GM19395 (cell line): ENCODE measurements around the gene SLC6A3.
"Not testable (repeated sequence)": the region's sequence is repeated elsewhere in the genome, so short reads cannot be mapped to it uniquely, and the experiment has no call there.

Experiments used
- ATAC-seq: cut with Tn5 transposase; IDR thresholded peaks from one replicate; pipeline ENCODE4 v1.9.1; 2021; ENCODE audit warnings: mild to moderate bottlenecking, moderate library complexity; ENCODE audit not compliant: unreplicated experiment

SLC6A3 gene

DNA sequence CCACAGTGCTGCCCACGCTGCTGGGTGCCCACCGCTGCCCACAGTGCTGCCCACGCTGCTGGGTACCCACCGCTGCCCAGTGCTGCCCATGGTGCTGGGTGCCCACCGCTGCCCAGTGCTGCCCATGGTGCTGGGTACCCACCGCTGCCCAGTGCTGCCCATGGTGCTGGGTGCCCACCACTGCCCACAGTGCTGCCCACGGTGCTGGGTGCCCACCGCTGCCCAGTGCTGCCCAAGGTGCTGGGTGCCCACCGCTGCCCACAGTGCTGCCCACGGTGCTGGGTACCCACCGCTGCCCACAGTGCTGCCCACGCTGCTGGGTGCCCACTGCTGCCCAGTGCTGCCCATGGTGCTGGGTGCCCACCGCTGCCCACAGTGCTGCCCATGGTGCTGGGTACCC lies 22.7 kb downstream of the SLC6A3 start:
- not testable (repeated sequence) for ATAC-seq

DNA sequence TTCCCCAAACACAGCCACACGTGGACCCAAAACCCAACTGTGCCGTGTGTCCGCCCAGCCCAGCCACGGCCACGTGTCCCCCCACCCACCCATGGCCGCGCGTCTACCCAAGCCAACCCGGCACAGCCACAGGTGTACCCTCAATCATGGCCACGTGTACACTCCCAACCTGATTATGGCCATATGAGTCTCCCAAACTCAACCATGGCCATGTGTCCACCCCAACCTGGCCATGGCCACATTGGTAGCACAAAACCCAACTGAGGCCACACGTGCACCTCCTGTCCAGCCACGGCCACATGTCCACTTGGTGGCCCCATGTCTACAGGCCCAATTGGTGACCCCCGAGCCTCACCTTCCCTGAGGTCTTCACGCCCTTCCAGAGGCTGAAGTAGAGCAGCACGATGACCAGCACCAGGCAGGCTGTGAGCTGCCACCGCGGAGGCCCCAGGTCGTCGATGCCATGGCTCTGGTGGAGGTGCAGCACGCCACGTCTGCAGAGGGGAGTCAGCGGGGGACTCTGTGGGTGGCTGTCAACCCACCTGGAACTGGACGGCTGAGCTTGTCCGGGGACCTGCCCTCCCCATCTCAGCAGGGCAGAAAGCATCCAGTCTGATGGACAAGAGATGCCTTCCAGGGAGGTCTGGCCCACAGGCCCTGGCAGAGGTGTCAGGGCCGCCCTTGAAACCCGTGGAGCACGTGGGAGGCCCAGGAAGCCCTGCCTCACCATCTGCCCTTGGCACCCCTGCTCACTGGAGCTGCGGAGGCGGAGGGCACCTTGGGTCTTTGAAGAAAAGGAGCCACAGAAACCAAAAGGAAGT lies 23.5 kb downstream of the SLC6A3 start:
- no peak for ATAC-seq

DNA sequence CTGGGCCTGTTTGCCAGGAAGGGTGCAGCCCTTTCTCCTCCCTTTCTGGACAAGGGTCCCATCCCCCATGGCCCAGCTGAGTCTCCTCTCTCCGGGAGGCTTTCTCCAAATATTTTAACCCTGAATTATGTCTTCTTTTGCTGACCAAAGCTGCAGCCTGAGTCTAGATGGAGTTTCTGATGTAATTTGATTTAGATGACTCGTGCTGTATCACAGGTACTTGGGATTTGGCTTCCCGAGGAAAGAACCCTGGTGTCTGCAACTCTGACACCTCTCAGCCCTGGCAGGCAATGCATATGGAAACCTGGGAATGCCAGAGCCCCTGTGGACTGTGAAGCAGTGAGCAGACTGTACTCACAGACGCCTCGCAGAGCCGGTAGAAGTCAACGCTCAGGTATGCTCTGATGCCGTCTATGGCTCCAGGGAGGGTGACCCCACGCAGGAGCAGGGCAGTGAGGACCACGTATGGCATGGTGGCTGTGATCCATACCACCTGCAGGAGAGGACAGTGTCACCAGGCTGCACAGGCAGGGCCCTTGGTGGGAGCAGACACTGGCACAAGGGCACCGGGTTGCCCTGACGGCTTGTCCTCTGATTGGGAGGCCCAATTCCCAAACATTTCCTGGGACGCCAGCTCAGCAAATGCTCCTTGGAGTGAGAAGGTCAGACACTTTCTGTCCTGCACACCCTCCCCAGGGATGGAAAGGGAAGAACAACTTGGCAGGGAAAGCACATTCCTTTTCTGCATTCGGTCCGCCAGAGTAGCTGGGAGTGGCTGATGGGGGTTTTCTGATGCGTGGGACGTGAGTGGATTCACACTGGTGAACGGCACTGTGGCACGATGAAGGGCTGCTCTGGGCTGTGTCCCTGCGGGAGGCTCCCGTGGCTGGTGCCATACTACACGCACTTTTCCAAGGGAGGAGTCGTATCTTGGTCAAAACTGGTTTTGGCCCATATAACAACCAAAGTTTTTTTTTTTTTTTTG lies 24.7 kb downstream of the SLC6A3 start:
- ATAC-seq: no peak

GRCh38 chr5:1419476-1420210 lies 25.6 kb downstream of the SLC6A3 start:
- ATAC-seq: no peak

DNA sequence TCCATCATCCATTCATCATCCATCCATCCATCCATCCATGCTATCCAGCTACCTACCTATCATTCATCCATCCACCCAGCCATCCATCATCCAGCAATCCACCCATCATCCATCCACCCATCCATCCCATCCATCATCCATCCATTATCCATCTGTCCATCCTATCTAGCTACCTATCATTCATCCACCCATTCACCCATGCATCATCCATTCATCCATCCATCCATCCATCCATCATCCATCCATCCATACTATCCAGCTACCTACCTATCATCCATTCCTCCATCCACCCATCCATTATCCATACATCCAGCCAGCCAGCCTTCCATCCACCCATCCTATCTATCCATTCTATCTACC lies 26.3 kb downstream of the SLC6A3 start:
- ATAC-seq: no peak

DNA sequence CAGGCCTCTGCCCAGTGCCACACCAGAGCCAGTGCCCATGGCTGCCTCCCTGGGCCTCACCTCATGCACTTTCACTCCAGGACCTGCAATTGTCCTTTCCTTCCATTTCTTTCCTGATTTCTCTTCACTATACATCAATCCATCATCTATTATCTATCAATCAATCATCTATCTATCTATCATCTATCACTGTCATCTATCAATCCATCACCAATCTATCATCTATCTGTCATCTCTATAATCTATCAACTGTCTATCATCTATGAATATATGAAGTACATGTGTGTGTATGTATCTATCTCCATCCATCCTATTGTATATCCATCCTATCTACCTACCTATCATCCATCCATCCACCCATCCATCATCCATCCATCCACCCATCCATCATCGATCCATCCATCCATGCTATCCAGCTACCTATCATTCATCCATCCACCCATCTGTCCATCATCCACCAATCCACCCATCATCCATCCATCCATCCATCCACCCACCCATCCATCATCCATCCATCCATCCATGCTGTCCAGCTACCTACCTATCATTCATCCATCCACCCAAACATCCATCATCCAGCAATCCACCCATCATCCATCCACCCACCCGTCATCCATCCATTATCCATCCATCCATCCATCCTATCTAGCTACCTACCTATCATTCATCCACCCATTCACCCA lies 26.9 kb downstream of the SLC6A3 start:
- ATAC-seq: no peak

DNA sequence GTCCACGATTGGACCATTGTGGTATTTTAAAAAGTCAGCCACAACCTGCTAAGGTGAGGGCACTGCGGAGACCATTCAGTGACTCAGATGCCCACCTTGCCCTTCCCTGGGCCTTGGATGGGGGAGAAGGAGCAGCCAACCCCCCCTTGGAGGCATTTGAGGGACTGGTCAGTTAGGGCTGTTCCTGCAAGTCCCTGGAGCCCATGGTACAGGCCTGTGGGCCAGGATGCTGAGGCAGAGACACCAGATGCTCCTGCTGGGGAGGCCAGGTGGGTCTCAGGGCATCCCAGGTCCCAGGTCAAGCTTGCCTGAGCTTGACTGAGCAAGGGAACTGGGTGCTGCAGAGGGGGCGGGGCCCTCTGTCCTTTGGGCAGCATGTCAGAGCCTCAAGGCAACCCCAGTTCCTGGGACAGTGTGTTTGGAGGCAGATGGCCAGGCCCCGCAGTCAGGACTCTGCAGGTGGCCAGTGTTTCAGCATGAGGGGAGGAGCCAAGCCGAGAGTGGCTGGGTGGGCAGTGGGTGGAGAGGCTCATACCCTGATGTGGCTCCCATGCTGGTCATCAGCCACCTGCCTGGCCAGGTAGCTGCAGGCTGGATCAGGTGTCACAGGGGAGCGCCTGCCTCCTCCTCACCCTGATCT lies 27.5 kb downstream of the SLC6A3 start:
- ATAC-seq: no peak

GRCh38 chr5:1416856-1417469 lies 28.3 kb downstream of the SLC6A3 start:
- no peak for ATAC-seq

- no peak for ATAC-seq
Observed at GRCh38 chr5:1415626-1416360, 29.4 kb downstream of the SLC6A3 start.

GRCh38 chr5:1415059-1415425 lies 30.2 kb downstream of the SLC6A3 start:
- ATAC-seq: no peak

DNA sequence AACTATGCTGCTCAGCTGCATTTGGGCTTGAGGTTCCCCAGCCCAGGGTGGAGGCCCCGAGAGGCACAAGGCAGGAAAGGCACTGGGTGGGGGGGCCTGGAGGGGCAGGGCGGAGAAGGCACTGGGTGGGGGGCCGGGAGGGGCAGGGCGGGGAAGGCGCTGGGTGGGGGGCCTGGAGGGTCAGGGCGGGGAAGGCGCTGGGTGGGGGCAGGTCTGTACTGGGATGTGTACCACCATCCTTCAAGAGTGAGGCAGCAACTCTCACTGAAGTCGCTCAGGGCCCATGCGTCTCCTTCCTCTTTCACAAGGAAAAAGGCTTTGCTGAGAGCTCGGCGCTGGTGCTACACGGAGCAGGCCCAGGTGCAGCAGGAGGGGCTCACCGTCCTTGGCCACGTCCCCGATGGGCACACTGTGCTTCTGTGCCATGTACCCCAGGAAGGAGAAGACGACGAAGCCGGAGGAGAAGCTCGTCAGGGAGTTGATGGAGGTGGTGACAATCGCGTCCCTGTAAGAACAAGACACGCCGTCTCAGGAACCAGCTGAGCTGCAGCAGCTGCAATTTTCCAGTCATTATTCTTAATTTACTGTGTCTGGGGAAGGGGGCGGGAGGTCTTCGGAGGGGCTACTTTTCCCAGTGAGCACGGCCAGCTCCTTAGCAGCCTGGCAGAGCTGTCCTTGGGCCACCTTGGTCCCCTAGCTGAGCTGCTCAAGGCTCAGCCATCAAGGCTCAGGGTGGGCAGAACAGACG lies 30.8 kb downstream of the SLC6A3 start:
- no peak for ATAC-seq

GRCh38 chr5:1413611-1414241 lies 31.5 kb downstream of the SLC6A3 start:
- no peak for ATAC-seq

DNA sequence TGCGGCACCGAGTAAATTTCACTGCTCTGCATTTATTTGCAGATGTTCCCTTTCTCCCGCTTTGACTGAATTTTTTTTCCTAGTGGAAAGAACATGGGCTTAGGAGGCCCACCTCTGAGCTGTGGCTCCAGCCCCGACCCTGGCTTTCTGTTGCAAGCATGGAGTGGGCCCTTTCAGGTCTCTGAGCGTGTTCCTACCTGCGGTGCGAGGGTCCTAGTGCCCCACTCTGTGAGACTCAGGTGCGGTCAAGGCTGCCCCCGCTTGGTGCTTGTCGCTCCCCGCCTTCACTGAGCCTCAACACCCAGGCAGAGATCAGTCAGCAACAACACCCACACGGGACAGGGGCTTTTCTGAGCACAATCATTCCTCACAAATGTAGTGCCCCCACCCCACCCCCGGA lies 32.0 kb downstream of the SLC6A3 start:
- ATAC-seq: no peak

DNA sequence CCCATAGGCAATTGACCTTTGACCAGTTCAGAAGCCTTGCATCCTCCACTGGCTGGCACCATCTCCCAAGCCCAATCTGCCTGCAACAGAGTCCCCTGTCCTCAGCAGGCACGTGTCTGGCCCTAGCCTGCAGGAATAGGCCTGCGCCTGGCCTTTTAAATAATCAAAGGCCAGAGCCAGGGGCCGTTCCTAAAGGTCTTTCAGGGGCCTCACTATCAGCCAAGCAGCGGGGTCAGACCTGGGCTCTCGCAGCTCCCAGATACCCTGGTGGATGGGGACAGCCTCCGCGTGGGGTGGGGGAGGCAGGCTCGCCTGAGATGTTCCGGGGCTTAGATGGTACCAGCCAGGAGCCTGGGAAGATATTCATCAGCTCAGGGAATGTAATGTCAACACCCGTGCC lies 32.6 kb downstream of the SLC6A3 start:
- ATAC-seq: no peak

DNA sequence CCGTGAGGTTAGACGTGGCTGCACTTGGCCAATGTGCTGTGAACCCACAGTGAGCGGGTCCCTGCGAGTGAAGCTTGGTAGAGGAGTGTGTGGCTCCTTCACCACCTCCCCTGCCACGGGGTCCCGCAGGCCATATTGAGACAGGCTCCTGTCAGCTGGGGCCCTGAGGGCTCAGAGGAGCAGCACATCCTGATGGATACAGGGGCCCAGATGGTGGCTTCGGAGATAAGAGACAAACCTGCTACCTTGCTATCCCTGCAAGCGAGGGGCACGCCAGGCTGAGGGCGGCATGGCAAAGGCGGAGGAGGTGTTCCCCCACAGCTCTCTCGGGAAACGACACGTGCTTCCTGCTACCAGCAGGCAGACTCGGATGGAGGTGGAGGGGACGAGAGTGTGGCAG lies 33.1 kb downstream of the SLC6A3 start:
- no peak for ATAC-seq

- no peak for ATAC-seq
Observed at GRCh38 chr5:1411099-1411498, 34.1 kb downstream of the SLC6A3 start.

DNA sequence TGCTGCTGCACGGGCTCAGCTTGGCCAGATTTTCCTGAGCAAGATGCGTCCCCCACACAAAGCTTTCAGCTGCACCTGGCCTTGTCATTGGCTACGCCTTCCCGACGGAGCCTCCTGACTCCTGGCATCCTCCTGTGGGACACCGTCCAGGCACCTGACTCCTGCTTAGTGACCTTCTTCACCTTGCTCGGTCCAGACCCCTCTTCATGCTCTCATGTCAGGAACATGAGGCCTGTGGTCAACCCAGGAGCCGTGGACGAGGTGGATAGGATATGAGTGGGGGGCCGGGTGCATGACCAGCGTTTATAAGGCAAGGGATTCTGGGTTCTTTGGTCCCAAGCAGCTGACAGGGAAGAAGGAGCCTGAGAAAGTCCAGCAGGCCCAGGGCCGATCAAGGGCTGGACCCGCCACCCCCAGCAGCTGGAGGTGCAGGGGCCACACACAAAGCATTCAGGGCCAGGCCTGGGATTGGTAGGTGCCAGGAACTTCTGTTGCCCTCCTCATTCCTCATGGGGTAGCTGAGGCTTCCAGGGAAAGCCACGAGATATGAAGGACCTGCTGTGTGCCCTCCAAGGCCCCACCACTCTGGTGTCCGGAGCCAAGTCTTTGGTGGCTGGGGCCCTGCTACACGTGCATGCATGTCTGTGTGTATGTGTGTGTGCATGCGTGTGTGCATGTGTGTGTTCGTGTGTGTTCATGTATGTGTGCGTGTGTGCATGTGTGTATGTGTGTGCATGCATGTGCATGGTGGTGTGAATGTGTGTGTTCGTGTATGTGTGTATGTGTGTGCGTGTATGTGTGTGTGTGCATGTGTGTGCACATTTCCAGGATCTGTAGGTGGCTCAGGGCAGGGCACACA lies 34.9 kb downstream of the SLC6A3 start:
- no peak for ATAC-seq
